Motor neuron (in vitro differentiated cells): ENCODE data around the gene MPPED1. TPM values are rescaled to one million over a fixed set of nuclear protein-coding genes. Genes with fewer than 3 reads are reported as not detected.

Experiments
- ATAC-seq, 8 experiments: fragments of 200-7000 bp; cut with Tn5 transposase; replicated peaks in 6 of 8; 2 replicates each; pipeline ENCODE4 v1.8.0; 2021; ENCODE audit warnings: mild to moderate bottlenecking in 8 of 8, moderate library complexity in 8 of 8
- H3K27ac ChIP-seq, 2 donors: fragments of 250-450 bp; sonication (Bioruptor Pico); 2 replicates each; pipeline ENCODE4 v1.9.0; 2021; ENCODE audit warnings: antibody characterized with exemption in 2 of 2, mild to moderate bottlenecking in 2 of 2, moderate library complexity in 1 of 2
- H3K4me1 ChIP-seq, 2 donors: fragments of 250-450 bp; sonication (Bioruptor Pico); replicated peaks in 1 of 2; 2 replicates each; pipeline ENCODE4 v1.6.1; 2021; ENCODE audit warnings: antibody characterized with exemption in 2 of 2, mild to moderate bottlenecking in 2 of 2, moderate library complexity in 1 of 2
- H3K4me3 ChIP-seq, 5 donors: fragments of 250-450 bp; sonication (Bioruptor Pico); 2 replicates each; pipeline ENCODE4 v1.9.0; 2021; ENCODE audit warnings: antibody characterized with exemption in 5 of 5, mild to moderate bottlenecking in 5 of 5, moderate library complexity in 4 of 5
- WGBS, 10 experiments: fragments of 450-650 bp; shearing (Covaris generic); methylation state at CpG; one replicate each; pipeline ENCODE4 v1.0.0; 2022; 5-methylcytosine and 5-hydroxymethylcytosine counted together
- in situ Hi-C, 9 experiments: fragments of 400-800 bp; cut with MboI; loops; one replicate each; pipeline ENCODE4 v1.15.0; 2021; ENCODE audit warnings: low sequenced_read_pairs in 9 of 9, low pct_unique_long_range_greater_than_20kb in 2 of 9; ENCODE audit not compliant: unreplicated experiment in 9 of 9
- total RNA-seq, 8 experiments: library from RNA; unstranded; fragments of 300-600 nt; gene quantifications; 2 replicates each; pipeline versions ENCODE4 v1.2.3 to v1.2.4, GENCODE V29; 2022

The MPPED1 gene
- total RNA-seq, 8 experiments from 2014 or later: 0.13 to 2.0 (median 0.61) TPM

DNA sequence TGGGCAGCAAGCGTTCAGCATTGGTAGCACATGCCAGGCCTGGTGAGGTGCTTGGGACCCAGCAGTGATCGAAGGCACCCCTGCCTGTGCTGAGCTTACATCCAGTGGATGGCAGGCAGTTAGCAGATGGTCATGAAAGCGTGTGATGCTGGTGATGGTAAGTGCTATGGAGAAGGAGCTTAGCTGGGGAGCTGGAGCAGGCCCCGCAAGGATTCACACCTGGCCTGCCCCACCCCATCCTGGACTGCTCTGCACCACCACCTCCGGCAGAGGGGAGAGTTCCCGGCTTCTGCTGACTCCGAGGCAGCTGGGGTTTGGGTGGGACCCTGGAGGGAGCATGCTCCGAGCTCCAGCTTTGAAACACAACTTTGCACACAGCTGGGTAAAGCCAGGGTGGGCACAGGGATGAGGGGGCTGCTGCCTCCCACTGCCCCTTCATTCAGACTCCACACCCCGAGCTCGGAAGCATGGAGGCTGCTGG is 16.2 kb downstream of the MPPED1 start:
- Histone ChIP-seq H3K4me1 (peaks cover 28 to 44% of the 10 kb centered on the region in 2 donors), H3K4me3 (no peak overlapping the region), H3K27ac (no peak overlapping the region)
- peak in 4 of 8 experiments; percentile 28 to 36 (median 30) for ATAC-seq
- in situ Hi-C loops: no loop called here
- 94 to 100% methylated on average over 1 to 3 of the region's 10 CpGs; no CpG with 5 or more reads in 8 of the 10 experiments for WGBS, 10 experiments

DNA sequence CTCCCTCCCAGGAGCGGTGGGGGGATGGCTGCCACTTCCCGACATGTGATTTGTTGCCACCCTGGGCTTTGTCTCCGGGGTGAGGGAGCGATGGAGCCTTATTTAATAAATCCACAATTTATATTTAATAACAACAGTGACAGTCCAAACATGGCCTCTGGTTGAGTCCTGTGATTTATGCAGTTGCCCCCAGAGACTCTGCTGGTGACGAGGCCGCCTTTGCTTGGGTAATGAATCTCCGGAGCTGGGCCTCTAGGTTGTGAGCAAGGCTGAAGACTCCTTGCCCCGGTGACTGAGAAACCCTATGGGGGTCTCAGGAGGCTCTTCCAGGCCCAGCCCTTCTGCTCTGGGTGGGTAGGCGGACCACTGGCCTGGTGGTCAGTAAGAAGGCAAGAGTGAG is 16.7 kb downstream of the MPPED1 start:
- H3K4me3 ChIP-seq: no peak overlapping the region
- H3K27ac ChIP-seq: peak overlapping the region in 1 of 2 donors; percentile 53
- WGBS, 10 experiments: 50 to 100% (median 72%) methylated on average over 1 to 3 of the region's 9 CpGs; no CpG with 5 or more reads in 6 of the 10 experiments
- in situ Hi-C loops: no loop called here
- peak in 5 of 8 experiments; percentile 89 to 94 (median 92) for ATAC-seq
- peaks cover 28 to 44% of the 10 kb centered on the region in 2 donors for H3K4me1 ChIP-seq

DNA sequence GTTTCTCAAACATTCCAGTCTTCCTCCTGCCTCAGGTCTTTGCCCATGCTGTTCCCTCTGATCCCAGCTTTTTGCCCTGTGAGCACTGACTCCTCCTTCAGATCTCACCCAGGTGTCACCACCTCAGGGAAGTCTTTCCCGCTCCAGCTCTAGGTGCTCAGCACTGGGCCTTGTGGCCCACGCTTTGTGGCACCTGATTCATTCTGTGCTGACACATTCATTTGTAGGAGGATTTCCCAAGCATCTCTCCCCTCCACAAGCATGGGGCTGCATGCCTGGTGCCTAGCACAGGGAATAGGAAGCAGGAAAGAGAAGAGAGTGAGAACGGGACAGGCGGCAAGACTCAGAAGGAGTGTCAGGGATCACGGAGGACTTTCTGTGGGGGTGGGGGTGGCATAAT is 17.6 kb downstream of the MPPED1 start:
- Histone ChIP-seq H3K4me3 (no peak overlapping the region), H3K27ac (no peak overlapping the region), H3K4me1 (peaks cover 25 to 42% of the 10 kb centered on the region in 2 donors)
- ATAC-seq: no peak
- WGBS, 10 experiments: 50 to 100% (median 100%) methylated on average over 2 to 4 of the region's 5 CpGs; no CpG with 5 or more reads in 5 of the 10 experiments
- in situ Hi-C loops: no loop called here

DNA sequence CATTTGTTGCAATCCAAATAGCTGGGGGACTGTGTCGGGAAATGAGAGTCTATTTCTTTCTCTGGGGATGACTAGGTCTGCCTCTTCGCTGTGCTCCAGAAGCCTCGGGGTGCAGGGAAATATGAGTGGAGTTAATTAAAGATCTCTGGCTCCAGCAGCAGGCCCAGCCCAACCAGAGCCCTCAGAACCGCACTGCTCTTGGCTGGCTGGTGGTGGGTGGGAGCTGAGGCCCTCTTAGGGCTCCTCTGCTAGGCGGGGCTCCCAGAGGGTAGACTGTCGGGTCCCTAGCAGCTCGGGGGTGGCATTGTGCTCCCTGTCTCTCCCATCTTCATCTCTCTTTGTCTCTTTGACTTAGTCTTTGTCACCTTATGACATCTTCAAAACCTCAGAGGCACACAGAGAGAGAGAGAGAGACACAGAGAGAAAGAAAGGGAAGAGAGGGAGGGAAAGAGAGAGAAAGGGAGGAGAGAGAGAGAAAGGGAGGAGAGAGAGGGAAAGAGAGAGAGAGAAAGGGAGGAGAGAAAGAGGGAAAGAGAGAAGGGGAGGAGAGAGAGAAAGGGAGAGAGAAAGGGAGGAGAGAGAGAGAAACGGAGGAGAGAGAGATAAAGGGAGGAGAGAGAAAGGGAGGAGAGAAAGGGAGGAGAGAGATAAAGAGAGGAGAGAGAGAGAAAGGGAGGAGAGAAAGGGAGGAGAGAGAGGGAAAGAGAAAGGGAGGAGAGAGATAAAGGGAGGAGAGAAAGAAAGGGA is 20.2 kb downstream of the MPPED1 start:
- WGBS, 10 experiments: 0 to 69% (median 42%) methylated on average over 1 to 6 of the region's 8 CpGs; no CpG with 5 or more reads in 1 of the 10 experiments
- in situ Hi-C loops: no loop called here
- Histone ChIP-seq H3K27ac (no peak overlapping the region), H3K4me1 (peaks cover 21 to 43% of the 10 kb centered on the region in 2 donors), H3K4me3 (no peak overlapping the region)
- peak in 1 of 8 experiments; percentile 65 for ATAC-seq

DNA sequence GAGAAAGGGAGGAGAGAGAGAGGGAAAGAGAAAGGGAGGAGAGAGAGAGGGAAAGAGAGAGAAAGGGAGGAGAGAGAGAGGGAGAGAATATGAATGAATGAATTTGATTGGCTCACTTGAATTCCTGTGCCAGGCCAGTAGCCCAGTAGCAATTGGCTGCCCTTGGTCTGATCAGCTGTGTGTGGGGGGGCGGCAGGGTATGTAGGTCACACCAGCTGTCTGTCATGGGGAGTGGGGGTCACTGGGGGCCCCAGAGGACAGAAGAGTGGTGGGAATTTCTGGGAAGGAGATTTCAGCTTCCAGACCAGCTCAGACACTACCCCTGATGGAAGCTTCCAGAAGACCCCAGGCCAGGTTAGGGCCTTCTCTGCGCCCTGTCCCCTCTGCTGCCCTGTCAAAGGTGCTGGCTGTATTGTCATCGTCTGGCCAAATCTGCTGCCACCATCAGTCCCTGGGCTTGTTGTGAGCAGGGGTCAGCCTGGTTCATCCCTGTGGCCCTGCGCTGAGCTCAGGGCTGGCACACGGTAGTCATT is 21.1 kb downstream of the MPPED1 start:
- WGBS, 10 experiments: 80 to 100% (median 83%) methylated on average over 1 of the region's 5 CpGs; no CpG with 5 or more reads in 7 of the 10 experiments

DNA sequence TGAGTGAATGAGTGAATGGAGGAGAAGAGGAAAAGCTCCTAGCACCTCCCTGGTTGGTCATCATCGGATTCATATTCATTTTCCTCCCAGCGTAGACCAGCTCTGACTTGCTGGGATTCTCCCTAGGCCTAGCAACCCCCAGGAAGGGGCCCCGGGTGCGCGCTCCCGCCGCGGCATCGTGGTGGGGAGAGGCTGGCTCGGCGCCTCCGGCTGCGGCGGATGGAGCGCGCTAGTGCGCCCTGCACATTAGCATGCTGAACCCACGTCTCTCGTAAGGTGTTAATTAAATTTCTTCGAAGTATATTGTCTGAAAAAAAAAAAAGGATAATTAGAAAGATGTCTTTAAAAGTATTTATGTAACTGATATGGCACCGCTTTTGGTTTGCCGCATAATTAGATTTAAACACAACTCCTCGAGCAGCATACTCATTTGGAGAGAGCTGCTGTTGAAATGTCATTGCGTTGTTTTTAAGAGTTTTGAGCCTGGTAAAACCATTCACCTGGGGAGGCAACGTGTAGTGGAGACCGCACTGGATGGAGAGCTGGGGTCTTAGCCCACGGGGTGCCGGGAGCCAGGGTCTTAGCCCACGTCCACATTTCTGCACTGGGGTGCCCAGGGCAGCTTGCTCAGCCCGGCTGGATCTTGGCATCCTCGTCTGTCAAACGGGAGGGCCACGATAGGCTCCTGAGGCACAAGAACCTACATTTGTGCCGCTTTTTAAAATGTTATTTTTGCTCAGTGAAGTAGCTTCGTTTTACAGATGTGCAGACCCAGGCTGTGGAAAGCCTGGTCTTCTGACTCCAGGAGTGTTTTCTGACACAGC is 21.8 kb downstream of the MPPED1 start:
- in situ Hi-C loops: no loop called here
- H3K27ac ChIP-seq: no peak overlapping the region
- peaks cover 11 to 26% of the 10 kb centered on the region in 2 donors for H3K4me1 ChIP-seq
- no peak overlapping the region for H3K4me3 ChIP-seq
- no peak for ATAC-seq
- 35 to 100% (median 72%) methylated on average over 2 to 17 of the region's 35 CpGs; no CpG with 5 or more reads in 3 of the 10 experiments for WGBS, 10 experiments

More for the DNA sequence above, 21.1 kb downstream of the MPPED1 start:
- in situ Hi-C loops: no loop called here
- Histone ChIP-seq H3K4me3 (no peak overlapping the region), H3K27ac (no peak overlapping the region), H3K4me1 (peaks cover 16 to 34% of the 10 kb centered on the region in 2 donors)
- no peak for ATAC-seq

DNA sequence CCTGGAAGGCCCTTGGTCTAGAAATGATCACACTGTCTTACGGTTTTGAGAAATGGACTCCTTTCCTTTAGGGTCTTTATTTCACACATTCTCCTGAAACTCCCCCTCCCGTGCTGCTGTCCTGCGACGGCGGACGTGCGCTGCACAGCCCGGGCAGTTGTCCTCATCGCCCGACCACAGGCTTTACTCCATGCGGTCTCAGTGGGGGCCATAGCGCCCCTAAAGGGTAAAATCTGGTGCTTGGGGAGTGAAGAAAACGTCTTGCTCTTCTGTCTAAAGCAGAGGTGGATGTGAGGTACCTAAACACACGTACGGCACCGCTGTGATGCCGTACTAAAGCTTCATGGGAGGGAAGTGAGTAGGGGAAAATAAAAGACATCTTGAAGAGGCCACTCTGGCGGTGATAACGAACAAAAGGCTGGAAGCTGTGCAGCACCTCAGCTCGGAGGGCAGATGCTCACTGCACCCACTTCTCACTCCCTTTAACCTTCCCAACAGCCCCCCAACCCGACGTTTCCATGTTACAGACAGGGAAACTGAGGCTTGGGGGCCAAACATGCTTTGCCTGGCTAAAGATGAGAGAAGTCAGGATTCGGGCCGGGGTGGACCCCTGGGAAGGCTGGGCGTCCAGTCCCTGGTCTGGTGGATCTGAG is 22.6 kb downstream of the MPPED1 start:
- Histone ChIP-seq H3K4me3 (no peak overlapping the region), H3K27ac (no peak overlapping the region), H3K4me1 (peaks cover 6 to 19% of the 10 kb centered on the region in 2 donors)
- ATAC-seq: no peak
- in situ Hi-C loops: no loop called here
- 53 to 88% (median 80%) methylated on average over 1 to 22 of the region's 25 CpGs; no CpG with 5 or more reads in 3 of the 10 experiments for WGBS, 10 experiments

DNA sequence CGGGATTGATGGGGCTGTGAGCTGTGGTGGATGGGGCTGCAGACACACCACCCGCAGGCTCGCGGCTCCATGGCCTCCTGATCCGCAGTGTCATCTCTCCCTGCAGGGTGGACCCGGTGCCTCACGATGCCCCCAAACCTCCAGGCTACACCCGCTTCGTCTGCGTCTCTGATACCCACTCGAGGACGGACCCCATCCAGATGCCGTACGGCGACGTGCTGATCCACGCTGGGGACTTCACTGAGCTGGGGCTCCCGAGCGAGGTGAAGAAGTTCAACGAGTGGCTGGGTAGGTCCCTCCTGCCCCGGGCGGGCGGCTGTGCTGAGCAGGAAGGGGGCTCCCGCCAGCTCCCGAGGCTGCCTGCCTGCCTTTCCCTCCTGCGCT is 23.1 kb downstream of the MPPED1 start:
- ATAC-seq: no peak
- Histone ChIP-seq H3K4me3 (no peak overlapping the region), H3K27ac (no peak overlapping the region), H3K4me1 (peaks cover 6 to 21% of the 10 kb centered on the region in 2 donors)
- 60% methylated on average over 4 of the region's 26 CpGs; no CpG with 5 or more reads in 9 of the 10 experiments for WGBS, 10 experiments
- in situ Hi-C loops: no loop called here

DNA sequence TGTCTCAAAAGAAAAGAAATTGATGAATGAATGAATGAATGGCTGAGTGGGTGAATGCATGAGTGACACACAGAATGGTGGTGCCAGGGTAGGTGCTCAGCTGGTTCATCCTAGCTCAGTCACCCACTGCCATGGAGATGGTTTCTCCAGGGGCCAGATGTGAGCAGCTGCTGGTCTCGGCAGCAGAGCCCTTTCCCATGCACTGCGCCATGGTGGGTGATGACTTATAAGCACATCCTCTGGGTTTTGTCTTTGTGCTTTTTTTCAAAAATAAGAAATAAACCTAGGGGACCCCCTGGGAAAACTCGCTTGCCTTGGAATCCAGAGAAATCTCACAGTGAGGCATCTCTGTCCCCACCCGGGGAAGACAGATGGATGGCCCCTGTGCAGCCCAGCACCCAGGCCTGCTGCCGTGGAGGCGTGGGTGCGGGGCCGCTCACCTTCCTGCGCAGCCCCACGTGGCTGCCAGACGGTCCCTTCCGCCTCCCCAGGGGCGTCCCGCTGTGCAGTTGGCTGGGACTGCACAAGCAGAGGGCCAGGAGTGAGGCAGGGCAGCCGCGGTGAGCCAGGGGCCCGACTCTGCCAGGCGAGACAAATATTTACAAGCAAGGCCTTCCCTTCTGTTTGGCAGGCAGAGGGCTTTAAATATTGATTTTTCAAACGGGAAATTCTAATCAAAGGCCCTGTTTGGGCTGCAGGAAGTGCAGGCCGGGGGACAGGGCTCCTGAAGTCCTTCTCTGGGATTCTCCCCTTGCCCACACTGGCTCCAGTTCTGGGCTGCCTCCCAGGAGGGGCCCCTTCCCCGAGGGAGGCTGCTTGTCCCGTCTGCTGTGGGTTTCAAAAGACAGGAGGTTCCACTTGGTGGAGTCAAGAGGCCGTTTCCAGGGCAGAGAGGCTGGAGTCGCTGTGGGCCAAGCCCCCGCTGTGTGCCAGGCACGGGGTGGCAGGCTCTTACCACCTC is 24.3 kb downstream of the MPPED1 start:
- Histone ChIP-seq H3K4me3 (no peak overlapping the region), H3K27ac (peak overlapping the region in 1 of 2 donors; percentile 29), H3K4me1 (peaks cover 6 to 22% of the 10 kb centered on the region in 2 donors)
- in situ Hi-C loops: no loop called here
- 0 to 80% (median 60%) methylated on average over 1 to 8 of the region's 26 CpGs; no CpG with 5 or more reads in 3 of the 10 experiments for WGBS, 10 experiments
- ATAC-seq: peak in 7 of 8 experiments; percentile 34 to 83 (median 62)

DNA sequence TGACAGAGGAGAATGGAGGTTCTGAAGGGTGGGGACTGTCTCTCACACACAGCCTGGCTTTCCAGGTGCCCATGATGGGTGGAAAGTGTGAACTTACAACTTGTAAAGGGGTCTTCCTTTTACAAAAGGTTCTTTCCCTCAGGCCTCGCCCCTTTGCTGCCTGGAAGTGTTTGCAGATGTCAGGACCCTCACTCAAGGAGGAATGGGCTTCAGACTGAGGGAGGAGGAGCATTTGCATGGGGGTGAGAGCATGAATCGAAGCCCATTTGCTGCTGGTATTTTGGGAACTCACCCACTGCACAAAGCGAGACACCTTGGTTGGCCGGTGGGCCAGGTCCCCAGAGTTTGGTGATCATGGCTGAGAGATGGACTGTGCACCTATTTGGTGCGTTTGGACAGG is 25.1 kb downstream of the MPPED1 start:
- peaks cover 9 to 19% of the 10 kb centered on the region in 2 donors for H3K4me1 ChIP-seq
- in situ Hi-C loops: no loop called here
- no peak for ATAC-seq
- no peak overlapping the region for H3K4me3 ChIP-seq
- H3K27ac ChIP-seq: no peak overlapping the region
- WGBS, 10 experiments: 0 to 100% (median 90%) methylated on average over 1 to 4 of the region's 5 CpGs; no CpG with 5 or more reads in 5 of the 10 experiments

DNA sequence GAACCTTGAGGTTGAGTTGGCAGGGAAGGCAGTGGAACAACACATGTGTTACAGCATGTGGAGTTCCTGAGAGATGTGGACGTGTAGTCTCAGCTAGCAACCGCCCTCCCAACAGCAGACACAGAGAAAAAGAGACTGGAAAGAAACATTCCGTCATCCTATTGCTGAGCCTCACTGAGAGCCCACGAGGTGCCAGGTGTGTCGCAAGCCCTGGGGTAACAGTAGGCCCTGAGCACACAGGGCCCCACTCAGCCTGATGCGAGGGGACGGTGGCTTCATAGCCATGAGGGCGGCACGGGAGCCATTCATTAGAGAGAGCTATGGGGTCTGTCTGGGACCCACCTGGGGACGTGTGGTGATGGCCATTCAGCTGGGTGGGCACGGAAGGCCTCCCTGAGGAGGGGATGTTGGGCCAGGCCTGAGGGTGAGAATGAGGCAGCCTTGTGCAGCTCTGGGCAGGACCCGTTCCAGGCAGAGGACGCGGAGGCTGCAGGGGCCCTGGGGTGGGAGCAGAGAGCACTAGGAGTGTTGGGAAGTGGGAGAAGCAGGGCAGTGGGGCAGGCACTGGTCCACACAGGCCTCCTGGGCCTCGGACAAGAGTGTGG is 26.2 kb downstream of the MPPED1 start:
- 20 to 100% (median 84%) methylated on average over 1 to 10 of the region's 15 CpGs; no CpG with 5 or more reads in 2 of the 10 experiments for WGBS, 10 experiments
- no peak for ATAC-seq
- Histone ChIP-seq H3K4me1 (peaks cover 20 to 29% of the 10 kb centered on the region in 2 donors), H3K4me3 (no peak overlapping the region), H3K27ac (no peak overlapping the region)
- in situ Hi-C loops: no loop called here
